SU-DHL-6 (cell line): Measurements from ENCODE around the gene ALOX5AP.

ENCODE experiments used
- H2AFZ ChIP-seq: fragments of 200-600 bp; sonication (generic); 2 replicates; pipeline ENCODE4 v1.6.1; 2014; ENCODE audit warnings: low read depth, mild to moderate bottlenecking, moderate library complexity, mixed read lengths, antibody characterized with exemption, low read length; ENCODE audit not compliant: severe bottlenecking
- H3F3A ChIP-seq: fragments of 200-600 bp; shearing (Covaris generic); 2 replicates; pipeline ENCODE4 v1.6.0; 2016; ENCODE audit warnings: antibody characterized with exemption, mild to moderate bottlenecking; ENCODE audit not compliant: insufficient read depth
- H3K27ac ChIP-seq: fragments of 200-600 bp; sonication (generic); 2 replicates; pipeline ENCODE4 v1.5.1; 2016; ENCODE audit warnings: low read depth, mild to moderate bottlenecking, low read length, moderate library complexity, mixed read lengths
- H3K27me3 ChIP-seq: fragments of 200-600 bp; sonication (generic), shearing (Covaris generic); 2 replicates; pipeline ENCODE4 v1.6.0; 2014; ENCODE audit warnings: mild to moderate bottlenecking, low read length
- H3K36me3 ChIP-seq: fragments of 200-600 bp; sonication (generic); 2 replicates; pipeline ENCODE4 v1.6.1; 2014; ENCODE audit warnings: mild to moderate bottlenecking, low read length, mixed read lengths
- H3K4me2 ChIP-seq: fragments of 300-600, 200-600 bp; shearing (Covaris generic), sonication (generic); 2 replicates; pipeline ENCODE4 v1.6.0; 2014; ENCODE audit warnings: low read length, low read depth, mild to moderate bottlenecking; ENCODE audit not compliant: poor library complexity, severe bottlenecking
- H3K4me3 ChIP-seq: fragments of 200-600 bp; sonication (generic); 2 replicates; pipeline ENCODE4 v1.5.1; 2014; ENCODE audit warnings: antibody characterized with exemption, low read length, mild to moderate bottlenecking, mixed read lengths; ENCODE audit not compliant: insufficient read depth, poor library complexity, severe bottlenecking
- H3K79me2 ChIP-seq: fragments of 200-600 bp; sonication (generic); 2 replicates; pipeline ENCODE4 v1.6.1; 2014; ENCODE audit warnings: mild to moderate bottlenecking, low read length, moderate library complexity; ENCODE audit not compliant: insufficient read depth
- H3K9ac ChIP-seq: fragments of 200-600 bp; sonication (generic); 2 replicates; pipeline ENCODE4 v1.7.0; 2014; ENCODE audit warnings: mild to moderate bottlenecking, low read length
- H3K9me2 ChIP-seq: fragments of 200-600 bp; sonication (generic); replicated peaks from 2 replicates; pipeline ENCODE4 v1.6.1; 2014; ENCODE audit warnings: low read length; ENCODE audit not compliant: insufficient read depth
- H3K9me3 ChIP-seq: fragments of 200-600 bp; sonication (generic); 2 replicates; pipeline ENCODE4 v1.6.1; 2014; ENCODE audit warnings: low read length, mixed read lengths; ENCODE audit not compliant: insufficient read depth
- H4K20me1 ChIP-seq: fragments of 200-600 bp; sonication (generic); 2 replicates; pipeline ENCODE4 v1.6.1; 2014; ENCODE audit warnings: low read depth, mild to moderate bottlenecking, antibody characterized with exemption, low read length, moderate library complexity, mixed read lengths
- EZH2phosphoT487 ChIP-seq: fragments of 200-600 bp; sonication (generic), shearing (Covaris generic); conservative IDR thresholded peaks from 2 replicates; pipeline ENCODE4 v1.6.1; 2018; ENCODE audit warnings: mild to moderate bottlenecking, antibody characterized with exemption, low read length, moderate library complexity, mixed read lengths
- TF ChIP-seq, protein P1 (sequence below): fragments of 200-600 bp; sonication (generic); IDR thresholded peaks from one replicate; pipeline ENCODE4 v1.5.1; 2017; ENCODE audit warnings: antibody characterized with exemption, mild to moderate bottlenecking, low read length, moderate library complexity; ENCODE audit not compliant: insufficient read depth, poor library complexity, severe bottlenecking

Gene ALOX5AP

DNA sequence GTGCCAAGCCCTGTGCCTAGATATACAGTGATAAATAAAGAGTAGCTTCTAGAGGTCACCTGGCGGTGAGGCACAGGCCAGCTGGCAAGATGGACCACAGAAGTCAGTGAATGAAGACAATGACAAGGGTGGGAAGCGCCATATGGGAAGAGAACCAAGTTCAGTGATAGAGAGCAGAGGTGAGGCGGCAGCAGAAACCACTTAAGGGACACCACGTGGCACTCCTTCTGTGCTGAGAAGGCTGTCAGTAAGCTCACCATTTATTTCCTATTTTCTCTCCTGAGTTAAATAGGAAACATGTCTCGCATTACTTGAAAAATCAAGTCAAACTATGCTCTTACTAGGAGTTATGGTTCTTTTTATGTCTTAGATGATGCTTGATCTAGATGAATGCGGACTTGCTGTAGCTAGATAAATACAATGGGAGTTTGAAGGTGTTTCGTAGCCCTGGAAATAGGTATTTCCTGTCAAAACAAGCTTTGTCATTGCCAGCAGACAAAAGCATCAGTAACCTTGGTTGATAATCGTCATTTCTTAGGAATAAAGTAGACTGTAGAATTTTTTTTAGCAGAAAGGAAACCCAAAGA is 17.8 kb downstream of the ALOX5AP start:
- Histone ChIP-seq H3K4me3 (no peak overlapping the region), H3K9ac (no peak overlapping the region), H3K9me3 (no peaks in the 10 kb centered on the region), H3K36me3 (no peaks in the 10 kb centered on the region), H2AFZ (no peak overlapping the region), H4K20me1 (no peaks in the 10 kb centered on the region), H3F3A (no peaks in the 10 kb centered on the region), H3K9me2 (no peaks in the 10 kb centered on the region), H3K4me2 (no peak overlapping the region), H3K79me2 (no peaks in the 10 kb centered on the region), H3K27me3 (no peaks in the 10 kb centered on the region), H3K27ac (no peak overlapping the region)
- no peak for TF ChIP-seq EZH2phosphoT487
- TF ChIP-seq, protein P1, sequence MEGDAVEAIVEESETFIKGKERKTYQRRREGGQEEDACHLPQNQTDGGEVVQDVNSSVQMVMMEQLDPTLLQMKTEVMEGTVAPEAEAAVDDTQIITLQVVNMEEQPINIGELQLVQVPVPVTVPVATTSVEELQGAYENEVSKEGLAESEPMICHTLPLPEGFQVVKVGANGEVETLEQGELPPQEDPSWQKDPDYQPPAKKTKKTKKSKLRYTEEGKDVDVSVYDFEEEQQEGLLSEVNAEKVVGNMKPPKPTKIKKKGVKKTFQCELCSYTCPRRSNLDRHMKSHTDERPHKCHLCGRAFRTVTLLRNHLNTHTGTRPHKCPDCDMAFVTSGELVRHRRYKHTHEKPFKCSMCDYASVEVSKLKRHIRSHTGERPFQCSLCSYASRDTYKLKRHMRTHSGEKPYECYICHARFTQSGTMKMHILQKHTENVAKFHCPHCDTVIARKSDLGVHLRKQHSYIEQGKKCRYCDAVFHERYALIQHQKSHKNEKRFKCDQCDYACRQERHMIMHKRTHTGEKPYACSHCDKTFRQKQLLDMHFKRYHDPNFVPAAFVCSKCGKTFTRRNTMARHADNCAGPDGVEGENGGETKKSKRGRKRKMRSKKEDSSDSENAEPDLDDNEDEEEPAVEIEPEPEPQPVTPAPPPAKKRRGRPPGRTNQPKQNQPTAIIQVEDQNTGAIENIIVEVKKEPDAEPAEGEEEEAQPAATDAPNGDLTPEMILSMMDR = no peak

DNA sequence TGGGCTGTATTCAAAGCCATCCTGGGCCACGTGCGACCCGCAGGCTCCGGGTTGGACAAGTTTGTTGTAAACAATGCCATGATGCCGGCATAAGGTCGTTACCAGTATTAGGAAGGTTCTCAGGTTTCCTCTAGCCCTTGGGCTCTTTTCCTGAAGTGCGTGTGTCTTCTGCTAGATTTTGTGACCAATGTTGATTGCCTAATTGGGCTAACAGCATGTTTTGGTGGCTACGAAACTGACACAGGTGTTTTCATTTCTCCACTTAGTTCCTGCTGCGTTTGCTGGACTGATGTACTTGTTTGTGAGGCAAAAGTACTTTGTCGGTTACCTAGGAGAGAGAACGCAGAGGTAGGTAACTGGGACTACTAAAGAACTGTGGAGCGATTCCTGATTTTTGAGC is 20.3 kb downstream of the ALOX5AP start:
- no peak overlapping the region for H2AFZ ChIP-seq
- H3K9me3 ChIP-seq = no peaks in the 10 kb centered on the region
- no peak overlapping the region for H3K9ac ChIP-seq
- H3K4me3 ChIP-seq = no peak overlapping the region
- H3K36me3 ChIP-seq = no peaks in the 10 kb centered on the region
- no peaks in the 10 kb centered on the region for H3K9me2 ChIP-seq
- no peak overlapping the region for H3K4me2 ChIP-seq
- H3F3A ChIP-seq = no peaks in the 10 kb centered on the region
- H4K20me1 ChIP-seq = no peaks in the 10 kb centered on the region
- H3K27ac ChIP-seq = no peak overlapping the region
- TF ChIP-seq, protein P1 = no peak
- no peak for TF ChIP-seq EZH2phosphoT487
- H3K79me2 ChIP-seq = no peaks in the 10 kb centered on the region
- H3K27me3 ChIP-seq = no peaks in the 10 kb centered on the region

DNA sequence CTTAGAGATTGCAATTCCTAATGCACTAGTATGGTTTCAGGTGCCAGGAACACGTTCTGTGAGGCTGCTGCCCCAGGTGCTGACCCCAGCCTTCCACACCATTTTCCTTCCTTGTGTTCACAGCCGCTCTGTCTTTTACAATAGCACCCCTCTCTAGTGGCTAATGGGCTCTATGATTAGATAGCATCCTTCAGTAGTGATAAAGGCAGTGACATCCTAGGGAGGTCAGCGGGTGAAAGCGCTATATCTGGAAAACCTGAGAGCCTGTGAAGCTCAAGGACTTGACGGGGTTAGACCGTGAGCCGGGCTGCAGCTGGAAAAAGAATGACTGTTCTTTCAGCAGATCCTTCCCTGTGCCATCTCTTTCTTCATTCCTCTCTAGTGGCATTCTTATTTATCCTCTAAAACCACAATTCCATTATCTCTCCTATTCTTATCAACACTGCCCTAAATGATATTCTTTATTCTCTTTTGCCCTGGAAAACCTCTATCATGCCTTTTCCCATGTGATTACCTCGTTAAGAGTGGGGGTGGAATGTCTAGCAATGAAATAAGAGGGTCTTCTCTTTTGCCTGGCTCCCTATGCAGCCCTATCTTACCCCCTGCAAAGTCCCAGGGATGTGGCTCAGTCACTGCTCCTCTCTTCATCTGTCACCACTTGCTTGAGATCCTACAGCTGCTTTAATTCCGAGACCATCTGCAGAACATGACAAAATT is 21.8 kb downstream of the ALOX5AP start:
- Histone ChIP-seq H3K36me3 (no peaks in the 10 kb centered on the region), H2AFZ (no peak overlapping the region), H3K79me2 (no peaks in the 10 kb centered on the region), H3K4me3 (no peak overlapping the region), H3K27me3 (no peaks in the 10 kb centered on the region), H3K9ac (no peak overlapping the region), H3K27ac (no peak overlapping the region), H3F3A (no peaks in the 10 kb centered on the region), H3K9me2 (no peaks in the 10 kb centered on the region), H4K20me1 (no peaks in the 10 kb centered on the region), H3K9me3 (no peaks in the 10 kb centered on the region), H3K4me2 (no peak overlapping the region)
- TF ChIP-seq, protein P1 = no peak
- TF ChIP-seq EZH2phosphoT487 = no peak
